Mesenchymal stem cell (in vitro differentiated cells and primary cell): ENCODE data around the gene CBR1. TPM values are rescaled to one million over a fixed set of nuclear protein-coding genes. Genes with fewer than 3 reads are reported as not detected.

Source experiments
- DNase-seq: peaks from one replicate; pipeline ENCODE4 v3.0.0-alpha.2; 2013
- H2AFZ ChIP-seq: one replicate; pipeline ENCODE4 v1.6.1; 2013; ENCODE audit warnings: low read depth, mild to moderate bottlenecking, control low read depth, inconsistent platforms, low read length, moderate library complexity
- H2AK5ac ChIP-seq: 2 replicates; pipeline ENCODE4 v1.6.1; 2013; ENCODE audit warnings: low read length, moderate library complexity, mild to moderate bottlenecking, inconsistent platforms; ENCODE audit not compliant: severe bottlenecking
- H2BK120ac ChIP-seq: one replicate; pipeline ENCODE4 v1.6.1; 2013; ENCODE audit warnings: low read depth, mild to moderate bottlenecking, inconsistent platforms, low read length, moderate library complexity
- H2BK12ac ChIP-seq, 2 experiments: one replicate each; pipeline ENCODE4 v1.6.1; 2013; ENCODE audit warnings: inconsistent platforms in 2 of 2, low read length in 2 of 2, mild to moderate bottlenecking in 2 of 2, moderate library complexity in 2 of 2, control low read depth in 1 of 2
- H2BK15ac ChIP-seq: one replicate; pipeline ENCODE4 v1.6.1; 2013; ENCODE audit warnings: mild to moderate bottlenecking, low read depth, inconsistent platforms; ENCODE audit not compliant: poor library complexity, severe bottlenecking
- H2BK5ac ChIP-seq: 2 replicates; pipeline ENCODE4 v1.6.1; 2013; ENCODE audit warnings: low read depth, mild to moderate bottlenecking, low read length, control low read depth, inconsistent platforms; ENCODE audit not compliant: poor library complexity, severe bottlenecking
- H3K14ac ChIP-seq, 2 experiments: one replicate each; pipeline ENCODE4 v1.6.1; 2013; ENCODE audit warnings: inconsistent platforms in 2 of 2, low read length in 2 of 2, control low read depth in 1 of 2, mild to moderate bottlenecking in 1 of 2, moderate library complexity in 1 of 2
- H3K18ac ChIP-seq, 2 experiments: one replicate each; pipeline ENCODE4 v1.6.1; 2013; ENCODE audit warnings: inconsistent platforms in 2 of 2, low read length in 2 of 2, control low read depth in 1 of 2, low read depth in 1 of 2, mild to moderate bottlenecking in 1 of 2
- H3K23ac ChIP-seq, 2 experiments: one replicate each; pipeline ENCODE4 v1.6.1; 2013; ENCODE audit warnings: inconsistent platforms in 2 of 2, low read length in 2 of 2, mild to moderate bottlenecking in 2 of 2, moderate library complexity in 2 of 2, control low read depth in 1 of 2
- H3K27ac ChIP-seq: 2 replicates; pipeline ENCODE4 v1.5.1; 2013; ENCODE audit warnings: mild to moderate bottlenecking, moderate library complexity, low read length, control low read depth, inconsistent platforms; ENCODE audit not compliant: poor library complexity, severe bottlenecking
- H3K27me3 ChIP-seq, 2 experiments: 2 replicates each; pipeline versions ENCODE4 v1.6.1 to v1.7.0; 2013; ENCODE audit warnings: low read length in 2 of 2, mild to moderate bottlenecking in 2 of 2, moderate library complexity in 2 of 2, control low read depth in 1 of 2, inconsistent platforms in 1 of 2; ENCODE audit not compliant: control insufficient read depth in 1 of 2, insufficient read depth in 1 of 2
- H3K36me3 ChIP-seq, 2 experiments: 2 replicates each; pipeline versions ENCODE4 v1.6.1 to v1.7.0; 2013; ENCODE audit warnings: low read length in 2 of 2, control low read depth in 1 of 2, inconsistent platforms in 1 of 2, low read depth in 1 of 2, mild to moderate bottlenecking in 1 of 2; ENCODE audit not compliant: insufficient read depth in 2 of 2, control insufficient read depth in 1 of 2
- H3K4ac ChIP-seq, 2 experiments: one replicate each; pipeline ENCODE4 v1.6.1; 2013; ENCODE audit warnings: inconsistent platforms in 2 of 2, low read length in 2 of 2, mild to moderate bottlenecking in 2 of 2, moderate library complexity in 2 of 2, control low read depth in 1 of 2, low read depth in 1 of 2
- H3K4me1 ChIP-seq: 2 replicates; pipeline ENCODE4 v1.6.1; 2013; ENCODE audit warnings: low read depth, low read length, control low read depth; ENCODE audit not compliant: control insufficient read depth, insufficient read depth
- H3K4me2 ChIP-seq: 2 replicates; pipeline ENCODE4 v1.6.1; 2013; ENCODE audit warnings: low read length, mild to moderate bottlenecking, inconsistent platforms; ENCODE audit not compliant: poor library complexity, severe bottlenecking
- H3K4me3 ChIP-seq, 2 experiments: 2 replicates each; pipeline versions ENCODE4 v1.5.1 to v1.7.0; 2013; ENCODE audit warnings: low read length in 2 of 2, mild to moderate bottlenecking in 2 of 2, control low read depth in 1 of 2, low read depth in 1 of 2; ENCODE audit not compliant: insufficient read depth in 1 of 2
- H3K79me1 ChIP-seq: replicated peaks from 2 replicates; pipeline ENCODE4 v1.6.1; 2013; ENCODE audit warnings: mild to moderate bottlenecking, control low read depth, low read length, inconsistent platforms; ENCODE audit not compliant: poor library complexity, severe bottlenecking
- H3K9ac ChIP-seq: 2 replicates; pipeline ENCODE4 v1.7.0; 2013; ENCODE audit warnings: mild to moderate bottlenecking, low read length, moderate library complexity
- H3K9me3 ChIP-seq: 2 replicates; pipeline ENCODE4 v1.7.0; 2013; ENCODE audit warnings: mild to moderate bottlenecking, low read length; ENCODE audit not compliant: control insufficient read depth
- H4K8ac ChIP-seq: one replicate; pipeline ENCODE4 v1.6.1; 2013; ENCODE audit warnings: inconsistent platforms, mild to moderate bottlenecking, low read length, moderate library complexity
- H4K91ac ChIP-seq: one replicate; pipeline ENCODE4 v1.6.1; 2013; ENCODE audit warnings: mild to moderate bottlenecking, low read length, inconsistent platforms
- WGBS: methylation state at CpG from one replicate; pipeline ENCODE4 v1.1.7; 2013; ENCODE audit warnings: mixed read lengths; 5-methylcytosine and 5-hydroxymethylcytosine counted together
- small RNA-seq: library from polyadenylated mRNA; stranded (forward); fragments of <200 nt; extraction: miRNeasy Mini kit (QIAGEN cat#:217004); gene quantifications from one replicate; pipeline ENCODE3, GENCODE V24; 2013; ENCODE audit warnings: low read depth

CBR1 gene

DNA sequence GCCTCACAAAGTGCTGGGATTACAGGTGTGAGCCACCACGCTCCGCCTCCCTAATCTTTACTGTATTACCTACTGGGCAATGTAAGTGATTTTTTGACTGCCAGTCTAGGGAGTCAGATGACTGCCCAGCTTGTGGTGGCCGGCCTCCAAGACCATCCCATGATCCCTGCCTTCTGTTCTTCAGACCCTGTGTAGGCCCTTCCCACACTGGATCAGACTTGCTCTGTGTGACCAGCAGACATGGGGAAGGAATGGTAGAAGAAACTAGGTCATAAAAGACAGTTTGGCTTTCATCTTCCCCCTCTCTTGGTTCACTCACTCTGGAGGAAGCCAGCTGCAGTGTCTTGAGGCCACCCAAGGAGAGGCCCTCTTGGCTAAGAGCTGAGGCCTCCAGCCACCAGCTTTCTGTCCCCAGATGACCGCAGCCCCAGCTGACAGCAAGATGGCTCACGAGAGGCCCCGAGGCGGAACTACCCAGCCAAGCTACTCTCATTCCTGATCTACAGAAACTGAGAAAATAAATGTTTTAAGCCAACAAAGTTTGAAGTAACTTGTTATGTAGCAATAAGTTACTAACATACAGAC lies 50.6 kb downstream of the CBR1 start:
- Histone ChIP-seq H3K27me3 (no peaks in the 10 kb centered on the region), H4K91ac (no peak overlapping the region), H3K36me3 (no peaks in the 10 kb centered on the region), H3K4me1 (peaks cover 3% of the 10 kb centered on the region), H3K23ac (no peak overlapping the region), H2AK5ac (no peak overlapping the region), H3K4me3 (no peak overlapping the region), H2BK5ac (no peak overlapping the region), H3K4me2 (no peak overlapping the region), H3K18ac (no peak overlapping the region), H2BK15ac (no peak overlapping the region), H3K79me1 (no peaks in the 10 kb centered on the region), H3K9ac (no peak overlapping the region), H4K8ac (no peak overlapping the region), H3K4ac (no peak overlapping the region), H2AFZ (no peak overlapping the region), H2BK12ac (no peak overlapping the region), H3K27ac (no peak overlapping the region), H3K14ac (no peak overlapping the region), H2BK120ac (no peak overlapping the region), H3K9me3 (no peaks in the 10 kb centered on the region)
- WGBS, result 90% methylated on average over 1 of the region's 7 CpGs
- DNase-seq, result peak; percentile 52

Small RNA genes lying within 50 kb of the gene (small RNA-seq; reads per million reads assigned to genes)
- not detected for gene RNU6-992P
